Liver (tissue), 9 donors: ENCODE results near the gene ZNF101. TPM values are rescaled to one million over a fixed set of nuclear protein-coding genes. Genes with fewer than 3 reads are reported as not detected.

Experiments
- DNase-seq: peaks from one replicate; pipeline ENCODE4 v3.0.0-alpha.2; 2017; ENCODE audit warnings: low spot score
- H3K27ac ChIP-seq, 2 donors: one replicate each; pipeline ENCODE4 v1.7.0; 2013; ENCODE audit warnings: inconsistent platforms in 2 of 2, low read length in 2 of 2, control low read depth in 1 of 2, low read depth in 1 of 2, mild to moderate bottlenecking in 1 of 2
- H3K27me3 ChIP-seq, 4 donors: one replicate each; pipeline versions ENCODE4 v1.6.1 to v1.7.0; 2013; ENCODE audit warnings: low read length in 3 of 4, inconsistent platforms in 1 of 4, mild to moderate bottlenecking in 1 of 4, moderate library complexity in 1 of 4; ENCODE audit not compliant: control insufficient read depth in 4 of 4, insufficient read depth in 4 of 4
- H3K36me3 ChIP-seq, 4 donors: one replicate each; pipeline versions ENCODE4 v1.6.1 to v1.7.0; 2013; ENCODE audit warnings: low read length in 3 of 4, mild to moderate bottlenecking in 3 of 4, low read depth in 1 of 4, moderate library complexity in 1 of 4; ENCODE audit not compliant: control insufficient read depth in 4 of 4, insufficient read depth in 3 of 4
- H3K4me1 ChIP-seq, 4 donors: one replicate each; pipeline versions ENCODE4 v1.6.1 to v1.7.0; 2013; ENCODE audit warnings: low read length in 3 of 4, mild to moderate bottlenecking in 3 of 4, moderate library complexity in 1 of 4; ENCODE audit not compliant: control insufficient read depth in 4 of 4, insufficient read depth in 4 of 4
- H3K4me3 ChIP-seq, 3 donors: one replicate each; pipeline versions ENCODE4 v1.6.1 to v1.7.0; 2013; ENCODE audit warnings: low read length in 3 of 3, control low read depth in 1 of 3, low read depth in 1 of 3, mild to moderate bottlenecking in 1 of 3
- H3K9ac ChIP-seq, 2 donors: one replicate each; pipeline ENCODE4 v1.7.0; 2013; ENCODE audit warnings: low read length in 2 of 2, mild to moderate bottlenecking in 2 of 2, moderate library complexity in 2 of 2, control low read depth in 1 of 2, low read depth in 1 of 2
- H3K9me3 ChIP-seq, 4 donors: one replicate each; pipeline versions ENCODE4 v1.6.1 to v1.7.0; 2013; ENCODE audit warnings: low read length in 3 of 4; ENCODE audit not compliant: control insufficient read depth in 4 of 4
- FOXA1 ChIP-seq: IDR thresholded peaks from 2 replicates; pipeline ENCODE4 v1.6.1; 2016; ENCODE audit warnings: antibody characterized with exemption
- FOXA2 ChIP-seq: IDR thresholded peaks from 2 replicates; pipeline ENCODE4 v1.6.1; 2016; ENCODE audit warnings: antibody characterized with exemption
- GABPA ChIP-seq, 2 donors: IDR thresholded peaks in 1 of 2; conservative IDR thresholded peaks in 1 of 2; 2 replicates each; pipeline ENCODE4 v1.6.1; 2016; ENCODE audit warnings: antibody characterized with exemption in 2 of 2, mild to moderate bottlenecking in 1 of 2, moderate library complexity in 1 of 2
- HNF4A ChIP-seq, 2 donors: conservative IDR thresholded peaks; 2 replicates each; pipeline ENCODE4 v1.6.1; 2016; ENCODE audit warnings: antibody characterized with exemption in 2 of 2, mild to moderate bottlenecking in 2 of 2
- HNF4G ChIP-seq: IDR thresholded peaks from 2 replicates; pipeline ENCODE4 v1.6.1; 2016; ENCODE audit warnings: antibody characterized with exemption
- JUND ChIP-seq, 2 donors: IDR thresholded peaks; 2 replicates each; pipeline ENCODE4 v1.6.1; 2016; ENCODE audit warnings: antibody characterized with exemption in 2 of 2
- NR2F2 ChIP-seq: IDR thresholded peaks from 2 replicates; pipeline ENCODE4 v1.6.1; 2016; ENCODE audit warnings: antibody characterized with exemption
- RAD21 ChIP-seq, 2 donors: IDR thresholded peaks; 2 replicates each; pipeline ENCODE4 v1.6.1; 2016; ENCODE audit warnings: antibody characterized with exemption in 2 of 2, mild to moderate bottlenecking in 2 of 2
- RXRA ChIP-seq, 2 donors: IDR thresholded peaks; 2 replicates each; pipeline ENCODE4 v1.6.1; 2017 to 2018; ENCODE audit warnings: antibody characterized with exemption in 2 of 2, mild to moderate bottlenecking in 1 of 2
- SP1 ChIP-seq: IDR thresholded peaks from 2 replicates; pipeline ENCODE4 v1.6.1; 2018; ENCODE audit warnings: antibody characterized with exemption, mild to moderate bottlenecking
- TAF1 ChIP-seq: conservative IDR thresholded peaks from 2 replicates; pipeline ENCODE4 v1.6.1; 2016; ENCODE audit warnings: antibody characterized with exemption, mild to moderate bottlenecking
- YY1 ChIP-seq: IDR thresholded peaks from 2 replicates; pipeline ENCODE4 v1.6.1; 2016; ENCODE audit warnings: antibody characterized with exemption, mild to moderate bottlenecking
- WGBS: extraction: QIAGEN DNeasy Blood & Tissue Kit; methylation state at CpG from one replicate; pipeline ENCODE4 v1.1.7; 2013; 5-methylcytosine and 5-hydroxymethylcytosine counted together
- polyA plus RNA-seq, 2 donors: library from polyadenylated mRNA; stranded (reverse) in 1 of 2; unstranded in 1 of 2; fragments of 200-250 nt in 1 of 2; fragments of >200 nt in 1 of 2; fragmentation: Nextera tagmentation in 1 of 2; extraction: Ambion mirVana in 1 of 2; gene quantifications; one replicate each; pipeline versions ENCODE4 v1.2.1 to v1.2.3, GENCODE V29; 2013 to 2015
- total RNA-seq, 2 donors: library from RNA; depleted of rRNA; stranded (reverse); fragments of >200 nt; gene quantifications; one replicate each; pipeline ENCODE4 v1.2.3, GENCODE V29; 2014
- TF ChIP-seq, protein P1 (sequence below): IDR thresholded peaks from 2 replicates; pipeline ENCODE4 v1.6.1; 2016; ENCODE audit warnings: antibody characterized with exemption
- TF ChIP-seq, protein P2 (sequence below): IDR thresholded peaks from 2 replicates; pipeline ENCODE4 v1.6.1; 2016; ENCODE audit warnings: antibody characterized with exemption
- TF ChIP-seq, protein P3 (sequence below): IDR thresholded peaks from 2 replicates; pipeline ENCODE4 v1.6.1; 2016; ENCODE audit warnings: antibody characterized with exemption
- TF ChIP-seq, protein P4 (sequence below): fragments of 150-350 bp; IDR thresholded peaks from 2 replicates; pipeline ENCODE4 v1.5.1; 2017; ENCODE audit warnings: improper control_type of control experiment, low read depth, low read length; ENCODE audit not compliant: missing input control
- TF ChIP-seq, protein P5 (sequence below): IDR thresholded peaks from 2 replicates; pipeline ENCODE4 v1.6.1; 2016; ENCODE audit warnings: antibody characterized with exemption, mild to moderate bottlenecking
- donor health status: healthy.
- donor health status: healthy.
- donor health status: healthy.
- donor health status: healthy.
- donor health status: healthy.

The ZNF101 gene
- total and polyA plus RNA-seq, 4 donors = 1.5 to 6.9 (median 3.5) TPM

DNA sequence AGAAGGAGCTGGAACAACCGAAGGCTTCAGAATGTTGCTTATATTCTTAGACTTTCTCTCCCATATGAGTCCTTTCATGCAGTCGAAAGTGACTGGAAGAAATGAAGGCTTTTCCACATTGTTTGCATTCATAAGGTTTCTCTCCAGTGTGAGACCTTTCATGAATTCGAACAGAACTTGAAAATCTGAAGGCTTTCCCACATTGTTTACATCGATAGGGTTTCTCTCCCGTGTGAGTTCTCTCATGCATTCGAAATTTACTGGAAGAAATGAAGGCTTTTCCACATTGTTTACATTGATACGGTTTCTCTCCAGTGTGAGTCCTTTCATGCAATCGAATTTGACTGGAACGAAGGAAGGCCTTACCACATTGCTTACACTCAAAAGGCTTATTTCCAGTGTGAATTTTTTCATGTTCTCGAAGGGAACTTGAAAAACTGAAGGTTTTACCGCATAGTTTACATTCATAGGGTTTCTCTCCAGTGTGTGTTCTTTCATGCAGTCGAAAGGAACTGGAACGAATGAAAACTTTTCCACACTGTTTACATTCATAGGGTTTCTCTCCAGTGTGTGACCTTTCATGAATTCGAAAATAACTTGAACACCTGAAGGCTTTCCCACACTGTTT lies 42.8 kb downstream of the ZNF101 start:
- no peak for TF ChIP-seq FOXA1
- TF ChIP-seq, protein P1, sequence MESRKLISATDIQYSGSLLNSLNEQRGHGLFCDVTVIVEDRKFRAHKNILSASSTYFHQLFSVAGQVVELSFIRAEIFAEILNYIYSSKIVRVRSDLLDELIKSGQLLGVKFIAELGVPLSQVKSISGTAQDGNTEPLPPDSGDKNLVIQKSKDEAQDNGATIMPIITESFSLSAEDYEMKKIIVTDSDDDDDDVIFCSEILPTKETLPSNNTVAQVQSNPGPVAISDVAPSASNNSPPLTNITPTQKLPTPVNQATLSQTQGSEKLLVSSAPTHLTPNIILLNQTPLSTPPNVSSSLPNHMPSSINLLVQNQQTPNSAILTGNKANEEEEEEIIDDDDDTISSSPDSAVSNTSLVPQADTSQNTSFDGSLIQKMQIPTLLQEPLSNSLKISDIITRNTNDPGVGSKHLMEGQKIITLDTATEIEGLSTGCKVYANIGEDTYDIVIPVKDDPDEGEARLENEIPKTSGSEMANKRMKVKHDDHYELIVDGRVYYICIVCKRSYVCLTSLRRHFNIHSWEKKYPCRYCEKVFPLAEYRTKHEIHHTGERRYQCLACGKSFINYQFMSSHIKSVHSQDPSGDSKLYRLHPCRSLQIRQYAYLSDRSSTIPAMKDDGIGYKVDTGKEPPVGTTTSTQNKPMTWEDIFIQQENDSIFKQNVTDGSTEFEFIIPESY = no peak
- Histone ChIP-seq H3K27ac (no peak overlapping the region), H3K36me3 (peaks cover 0 to 15% (median 9%) of the 10 kb centered on the region in 4 donors), H3K27me3 (no peaks in the 10 kb centered on the region), H3K4me1 (no peaks in the 10 kb centered on the region), H3K4me3 (peak overlapping the region in 2 of 3 donors; percentile 38 to 53), H3K9me3 (peaks cover 52 to 79% (median 62%) of the 10 kb centered on the region in 4 donors), H3K9ac (no peak overlapping the region)
- WGBS = 96% methylated on average over 14 of the region's 14 CpGs
- DNase-seq = no peak

DNA sequence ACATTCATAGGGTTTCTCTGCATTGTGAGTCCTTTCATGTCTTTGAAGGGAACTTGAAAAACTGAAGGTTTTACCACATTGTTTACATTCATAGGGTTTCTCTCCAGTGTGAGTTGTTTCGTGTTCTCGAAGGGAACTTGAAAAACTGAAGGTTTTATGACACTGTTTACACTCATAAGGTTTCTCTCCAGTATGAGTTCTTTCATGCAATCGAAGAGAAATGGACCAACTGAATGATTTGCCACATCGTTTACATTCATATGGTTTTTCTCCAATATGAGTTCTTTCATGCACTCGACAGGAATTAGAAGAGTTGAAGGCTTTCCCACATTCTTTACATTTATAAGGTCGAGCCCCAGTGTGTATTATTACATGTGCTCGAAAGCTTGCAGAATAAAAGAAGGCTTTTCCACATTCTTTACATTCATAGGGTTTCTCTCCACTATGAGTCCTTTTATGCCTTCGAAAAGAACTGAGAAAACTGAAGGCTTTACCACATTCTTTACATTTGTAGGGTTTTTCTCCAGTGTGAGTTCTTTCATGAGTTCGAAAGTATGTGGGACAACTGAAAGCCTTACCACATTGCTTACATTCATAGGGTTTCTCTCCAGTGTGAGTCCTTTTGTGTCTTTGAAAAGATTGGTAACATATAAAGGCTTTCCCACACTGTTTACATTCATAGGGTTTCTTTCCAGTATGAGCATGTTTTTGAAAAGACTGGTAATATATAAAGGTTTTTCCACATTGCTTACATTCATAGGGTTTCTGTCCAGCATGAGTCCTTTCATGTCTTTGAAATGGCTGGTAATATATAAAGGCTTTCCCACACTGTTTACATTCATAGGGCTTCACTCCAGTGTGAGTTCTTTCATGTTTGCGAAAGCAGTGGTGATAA lies 43.5 kb downstream of the ZNF101 start:
- peak overlapping the region in 2 of 3 donors; percentile 16 to 24 for H3K4me3 ChIP-seq
- H3K9me3 ChIP-seq = peaks cover 53 to 80% (median 64%) of the 10 kb centered on the region in 4 donors
- 96% methylated on average over 10 of the region's 10 CpGs for WGBS
- no peak overlapping the region for H3K27ac ChIP-seq
- no peaks in the 10 kb centered on the region for H3K4me1 ChIP-seq
- TF ChIP-seq, protein P2, sequence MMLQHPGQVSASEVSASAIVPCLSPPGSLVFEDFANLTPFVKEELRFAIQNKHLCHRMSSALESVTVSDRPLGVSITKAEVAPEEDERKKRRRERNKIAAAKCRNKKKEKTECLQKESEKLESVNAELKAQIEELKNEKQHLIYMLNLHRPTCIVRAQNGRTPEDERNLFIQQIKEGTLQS = no peak
- TF ChIP-seq, protein P3, sequence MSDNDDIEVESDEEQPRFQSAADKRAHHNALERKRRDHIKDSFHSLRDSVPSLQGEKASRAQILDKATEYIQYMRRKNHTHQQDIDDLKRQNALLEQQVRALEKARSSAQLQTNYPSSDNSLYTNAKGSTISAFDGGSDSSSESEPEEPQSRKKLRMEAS = no peak
- TF ChIP-seq NR2F2 = no peak
- TF ChIP-seq, protein P4, sequence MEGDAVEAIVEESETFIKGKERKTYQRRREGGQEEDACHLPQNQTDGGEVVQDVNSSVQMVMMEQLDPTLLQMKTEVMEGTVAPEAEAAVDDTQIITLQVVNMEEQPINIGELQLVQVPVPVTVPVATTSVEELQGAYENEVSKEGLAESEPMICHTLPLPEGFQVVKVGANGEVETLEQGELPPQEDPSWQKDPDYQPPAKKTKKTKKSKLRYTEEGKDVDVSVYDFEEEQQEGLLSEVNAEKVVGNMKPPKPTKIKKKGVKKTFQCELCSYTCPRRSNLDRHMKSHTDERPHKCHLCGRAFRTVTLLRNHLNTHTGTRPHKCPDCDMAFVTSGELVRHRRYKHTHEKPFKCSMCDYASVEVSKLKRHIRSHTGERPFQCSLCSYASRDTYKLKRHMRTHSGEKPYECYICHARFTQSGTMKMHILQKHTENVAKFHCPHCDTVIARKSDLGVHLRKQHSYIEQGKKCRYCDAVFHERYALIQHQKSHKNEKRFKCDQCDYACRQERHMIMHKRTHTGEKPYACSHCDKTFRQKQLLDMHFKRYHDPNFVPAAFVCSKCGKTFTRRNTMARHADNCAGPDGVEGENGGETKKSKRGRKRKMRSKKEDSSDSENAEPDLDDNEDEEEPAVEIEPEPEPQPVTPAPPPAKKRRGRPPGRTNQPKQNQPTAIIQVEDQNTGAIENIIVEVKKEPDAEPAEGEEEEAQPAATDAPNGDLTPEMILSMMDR = no peak
- TF ChIP-seq, protein P5, sequence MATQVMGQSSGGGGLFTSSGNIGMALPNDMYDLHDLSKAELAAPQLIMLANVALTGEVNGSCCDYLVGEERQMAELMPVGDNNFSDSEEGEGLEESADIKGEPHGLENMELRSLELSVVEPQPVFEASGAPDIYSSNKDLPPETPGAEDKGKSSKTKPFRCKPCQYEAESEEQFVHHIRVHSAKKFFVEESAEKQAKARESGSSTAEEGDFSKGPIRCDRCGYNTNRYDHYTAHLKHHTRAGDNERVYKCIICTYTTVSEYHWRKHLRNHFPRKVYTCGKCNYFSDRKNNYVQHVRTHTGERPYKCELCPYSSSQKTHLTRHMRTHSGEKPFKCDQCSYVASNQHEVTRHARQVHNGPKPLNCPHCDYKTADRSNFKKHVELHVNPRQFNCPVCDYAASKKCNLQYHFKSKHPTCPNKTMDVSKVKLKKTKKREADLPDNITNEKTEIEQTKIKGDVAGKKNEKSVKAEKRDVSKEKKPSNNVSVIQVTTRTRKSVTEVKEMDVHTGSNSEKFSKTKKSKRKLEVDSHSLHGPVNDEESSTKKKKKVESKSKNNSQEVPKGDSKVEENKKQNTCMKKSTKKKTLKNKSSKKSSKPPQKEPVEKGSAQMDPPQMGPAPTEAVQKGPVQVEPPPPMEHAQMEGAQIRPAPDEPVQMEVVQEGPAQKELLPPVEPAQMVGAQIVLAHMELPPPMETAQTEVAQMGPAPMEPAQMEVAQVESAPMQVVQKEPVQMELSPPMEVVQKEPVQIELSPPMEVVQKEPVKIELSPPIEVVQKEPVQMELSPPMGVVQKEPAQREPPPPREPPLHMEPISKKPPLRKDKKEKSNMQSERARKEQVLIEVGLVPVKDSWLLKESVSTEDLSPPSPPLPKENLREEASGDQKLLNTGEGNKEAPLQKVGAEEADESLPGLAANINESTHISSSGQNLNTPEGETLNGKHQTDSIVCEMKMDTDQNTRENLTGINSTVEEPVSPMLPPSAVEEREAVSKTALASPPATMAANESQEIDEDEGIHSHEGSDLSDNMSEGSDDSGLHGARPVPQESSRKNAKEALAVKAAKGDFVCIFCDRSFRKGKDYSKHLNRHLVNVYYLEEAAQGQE = no peak
- TF ChIP-seq YY1 = no peak
- no peak for TF ChIP-seq SP1
- no peak for TF ChIP-seq RXRA (IDR thresholded peaks at IDR 0.05)
- no peak for TF ChIP-seq TAF1
- no peak for TF ChIP-seq HNF4G
- TF ChIP-seq, protein P1 = no peak
- TF ChIP-seq FOXA2 = no peak
- TF ChIP-seq RAD21 (IDR thresholded peaks at IDR 0.05) = no peak
- no peak for TF ChIP-seq GABPA (IDR thresholded peaks at IDR 0.05 in 1 of 2, conservative IDR thresholded peaks at IDR 0.05 in 1 of 2)
- no peak for TF ChIP-seq HNF4A (conservative IDR thresholded peaks at IDR 0.05)
- TF ChIP-seq JUND (IDR thresholded peaks at IDR 0.05) = no peak
- TF ChIP-seq FOXA1 = no peak
- no peak overlapping the region for H3K9ac ChIP-seq
- DNase-seq = no peak
- H3K27me3 ChIP-seq = no peaks in the 10 kb centered on the region
- peaks cover 0 to 15% (median 9%) of the 10 kb centered on the region in 4 donors for H3K36me3 ChIP-seq
